HG02840 (cell line): ENCODE results near the gene NPAS4.

Experiments used
- ATAC-seq: cut with Tn5 transposase; IDR thresholded peaks from one replicate; pipeline ENCODE4 v1.9.1; 2021; ENCODE audit warnings: mild to moderate bottlenecking, moderate library complexity, moderate number of reproducible peaks; ENCODE audit not compliant: unreplicated experiment, low FRiP score

Gene NPAS4

GRCh38 chr11:66473608-66474515, 53.0 kb downstream of the NPAS4 start:
- ATAC-seq, result no peak

- no peak for ATAC-seq
Measured at GRCh38 chr11:66475349-66476172, 54.7 kb downstream of the NPAS4 start.
